OCI-LY1 (cell line): Measurements from ENCODE around the gene PPARD.

Experiments
- H2AFZ ChIP-seq: fragments of 200-600 bp; sonication (generic), shearing (Covaris generic); 2 replicates; pipeline ENCODE4 v1.6.0; 2014; ENCODE audit warnings: antibody characterized with exemption, mild to moderate bottlenecking, low read length
- H3F3A ChIP-seq: fragments of 200-600 bp; sonication (generic), shearing (Covaris generic); 2 replicates; pipeline ENCODE4 v1.6.0; 2014; ENCODE audit warnings: mild to moderate bottlenecking, antibody characterized with exemption, low read length, moderate library complexity; ENCODE audit not compliant: insufficient read depth
- H3K27ac ChIP-seq: fragments of 200-600 bp; sonication (generic); 2 replicates; pipeline ENCODE4 v1.5.1; 2014; ENCODE audit warnings: low read length, mixed run types, mild to moderate bottlenecking, low read depth; ENCODE audit not compliant: poor library complexity, severe bottlenecking
- H3K27me3 ChIP-seq: fragments of 200-600 bp; sonication (generic); 2 replicates; pipeline ENCODE4 v1.6.0; 2014; ENCODE audit warnings: antibody characterized with exemption, mild to moderate bottlenecking, low read length, moderate library complexity; ENCODE audit not compliant: insufficient read depth
- H3K36me3 ChIP-seq: fragments of 200-600 bp; sonication (generic); 2 replicates; pipeline ENCODE4 v1.6.1; 2014; ENCODE audit warnings: mild to moderate bottlenecking, antibody characterized with exemption, low read length, moderate library complexity, mixed read lengths; ENCODE audit not compliant: insufficient read depth
- H3K4me1 ChIP-seq: fragments of 200-600 bp; sonication (generic); 2 replicates; pipeline ENCODE4 v1.5.1; 2014; ENCODE audit warnings: mild to moderate bottlenecking, low read length, moderate library complexity; ENCODE audit not compliant: insufficient read depth, severe bottlenecking
- H3K4me2 ChIP-seq: fragments of 200-600 bp; sonication (generic), shearing (Covaris generic); 2 replicates; pipeline ENCODE4 v1.6.1; 2014; ENCODE audit warnings: low read length
- H3K4me3 ChIP-seq: fragments of 200-600 bp; sonication (generic); 2 replicates; pipeline ENCODE4 v1.5.1; 2014; ENCODE audit warnings: low read length, low read depth, mild to moderate bottlenecking, mixed read lengths; ENCODE audit not compliant: poor library complexity, severe bottlenecking
- H3K79me2 ChIP-seq: fragments of 200-600 bp; shearing (Covaris generic); 2 replicates; pipeline ENCODE4 v1.6.1; 2016; ENCODE audit warnings: mixed run types, low read length, mixed read lengths; ENCODE audit not compliant: insufficient read depth
- H3K9ac ChIP-seq: fragments of 200-600 bp; sonication (generic), shearing (Covaris generic); 2 replicates; pipeline ENCODE4 v1.6.1; 2014; ENCODE audit warnings: mild to moderate bottlenecking, low read length, mixed read lengths
- H3K9me2 ChIP-seq: fragments of 200-600 bp; sonication (generic), shearing (Covaris generic); 2 replicates; pipeline ENCODE4 v1.6.1; 2014; ENCODE audit warnings: low read depth, mild to moderate bottlenecking, low read length, mixed read lengths
- H3K9me3 ChIP-seq: fragments of 200-600 bp; shearing (Covaris generic); 2 replicates; pipeline ENCODE4 v1.6.1; 2014; ENCODE audit warnings: low read length, mixed read lengths
- H4K20me1 ChIP-seq: fragments of 200-600 bp; sonication (generic), shearing (Covaris generic); 2 replicates; pipeline ENCODE4 v1.6.0; 2016; ENCODE audit warnings: mild to moderate bottlenecking, low read length; ENCODE audit not compliant: insufficient read depth
- EZH2 ChIP-seq: fragments of 200-600 bp; sonication (generic), shearing (Covaris generic); IDR thresholded peaks from 2 replicates; pipeline ENCODE4 v1.8.0; 2017; ENCODE audit warnings: borderline replicate concordance, mixed run types, mild to moderate bottlenecking, antibody characterized with exemption, low read length, moderate library complexity, mixed read lengths
- TF ChIP-seq, protein P1 (sequence below): fragments of 200-600 bp; sonication (generic), shearing (Covaris generic); IDR thresholded peaks from 2 replicates; pipeline ENCODE4 v1.5.1; 2017; ENCODE audit warnings: mild to moderate bottlenecking, antibody characterized with exemption, low read length, moderate library complexity, mixed read lengths

Gene PPARD

DNA sequence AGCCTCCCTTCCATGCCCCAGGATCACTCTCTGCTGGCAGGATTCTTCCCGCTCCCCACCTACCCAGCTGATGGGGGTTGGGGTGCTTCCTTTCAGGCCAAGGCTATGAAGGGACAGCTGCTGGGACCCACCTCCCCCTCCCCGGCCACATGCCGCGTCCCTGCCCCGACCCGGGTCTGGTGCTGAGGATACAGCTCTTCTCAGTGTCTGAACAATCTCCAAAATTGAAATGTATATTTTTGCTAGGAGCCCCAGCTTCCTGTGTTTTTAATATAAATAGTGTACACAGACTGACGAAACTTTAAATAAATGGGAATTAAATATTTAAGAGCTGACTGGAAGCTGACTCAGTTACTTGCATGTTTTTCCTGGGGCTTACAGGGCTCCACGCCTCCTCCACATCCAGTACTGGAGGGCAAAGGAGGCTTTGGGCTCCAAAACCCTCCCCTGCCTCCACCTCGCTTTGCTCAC lies 85.5 kb downstream of the PPARD start:
- no peak overlapping the region for H2AFZ ChIP-seq
- no peak overlapping the region for H3K27ac ChIP-seq
- H3K9ac ChIP-seq = no peak overlapping the region
- no peaks in the 10 kb centered on the region for H3K79me2 ChIP-seq
- no peaks in the 10 kb centered on the region for H4K20me1 ChIP-seq
- H3K4me1 ChIP-seq = no peaks in the 10 kb centered on the region
- peaks cover 11% of the 10 kb centered on the region for H3K9me3 ChIP-seq
- H3F3A ChIP-seq = no peaks in the 10 kb centered on the region
- H3K4me3 ChIP-seq = no peak overlapping the region
- no peaks in the 10 kb centered on the region; the same call in none of the 2 replicates for H3K36me3 ChIP-seq
- H3K27me3 ChIP-seq = no peaks in the 10 kb centered on the region
- H3K4me2 ChIP-seq = no peak overlapping the region
- H3K9me2 ChIP-seq = no peaks in the 10 kb centered on the region
- no peak for TF ChIP-seq EZH2
- TF ChIP-seq, protein P1, sequence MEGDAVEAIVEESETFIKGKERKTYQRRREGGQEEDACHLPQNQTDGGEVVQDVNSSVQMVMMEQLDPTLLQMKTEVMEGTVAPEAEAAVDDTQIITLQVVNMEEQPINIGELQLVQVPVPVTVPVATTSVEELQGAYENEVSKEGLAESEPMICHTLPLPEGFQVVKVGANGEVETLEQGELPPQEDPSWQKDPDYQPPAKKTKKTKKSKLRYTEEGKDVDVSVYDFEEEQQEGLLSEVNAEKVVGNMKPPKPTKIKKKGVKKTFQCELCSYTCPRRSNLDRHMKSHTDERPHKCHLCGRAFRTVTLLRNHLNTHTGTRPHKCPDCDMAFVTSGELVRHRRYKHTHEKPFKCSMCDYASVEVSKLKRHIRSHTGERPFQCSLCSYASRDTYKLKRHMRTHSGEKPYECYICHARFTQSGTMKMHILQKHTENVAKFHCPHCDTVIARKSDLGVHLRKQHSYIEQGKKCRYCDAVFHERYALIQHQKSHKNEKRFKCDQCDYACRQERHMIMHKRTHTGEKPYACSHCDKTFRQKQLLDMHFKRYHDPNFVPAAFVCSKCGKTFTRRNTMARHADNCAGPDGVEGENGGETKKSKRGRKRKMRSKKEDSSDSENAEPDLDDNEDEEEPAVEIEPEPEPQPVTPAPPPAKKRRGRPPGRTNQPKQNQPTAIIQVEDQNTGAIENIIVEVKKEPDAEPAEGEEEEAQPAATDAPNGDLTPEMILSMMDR = no peak

DNA sequence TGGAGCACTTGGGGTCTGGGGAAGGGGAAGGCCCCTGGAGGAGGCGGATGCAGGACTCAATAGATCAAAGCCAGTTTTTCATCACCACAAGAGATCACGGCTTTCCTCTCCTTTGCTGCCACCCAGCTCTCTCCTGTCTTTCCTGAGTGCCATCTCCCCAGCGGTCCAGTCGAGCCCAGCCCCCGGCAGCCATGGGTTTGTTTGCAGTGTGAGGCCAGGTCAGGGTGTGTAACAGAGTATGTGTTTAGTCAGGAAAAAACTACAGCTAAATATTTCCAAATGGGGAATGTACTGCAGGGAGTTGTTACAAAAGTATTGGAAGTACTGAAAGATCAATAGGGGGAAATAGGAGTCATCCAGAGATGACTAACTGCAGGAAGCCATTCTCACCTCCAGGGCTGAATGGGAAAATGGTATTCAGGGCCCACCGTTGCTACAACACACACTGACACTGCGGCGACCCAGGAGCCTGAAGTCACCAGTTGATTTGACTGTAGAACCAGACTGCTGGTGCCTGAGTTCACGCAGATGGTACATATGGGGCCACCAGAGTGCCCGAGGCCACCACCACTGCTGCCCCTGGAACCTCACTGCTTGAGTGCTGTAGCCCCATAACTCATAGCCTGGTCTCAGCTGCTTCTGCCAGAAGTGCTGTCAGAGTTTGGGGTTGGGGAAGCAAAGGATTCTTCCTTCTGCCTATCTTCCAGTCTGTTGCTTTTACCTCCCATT lies 86.2 kb downstream of the PPARD start:
- no peak overlapping the region for H3K4me3 ChIP-seq
- no peak overlapping the region for H3K4me2 ChIP-seq
- no peaks in the 10 kb centered on the region for H3K4me1 ChIP-seq
- no peaks in the 10 kb centered on the region for H3K27me3 ChIP-seq
- H4K20me1 ChIP-seq = no peaks in the 10 kb centered on the region
- peaks cover 11% of the 10 kb centered on the region for H3K9me3 ChIP-seq
- no peak overlapping the region for H3K27ac ChIP-seq
- H2AFZ ChIP-seq = no peak overlapping the region
- H3K36me3 ChIP-seq = no peaks in the 10 kb centered on the region; the same call in none of the 2 replicates
- no peaks in the 10 kb centered on the region for H3K79me2 ChIP-seq
- no peaks in the 10 kb centered on the region for H3F3A ChIP-seq
- no peaks in the 10 kb centered on the region for H3K9me2 ChIP-seq
- H3K9ac ChIP-seq = no peak overlapping the region
- TF ChIP-seq EZH2 = no peak
- TF ChIP-seq, protein P1 = no peak

DNA sequence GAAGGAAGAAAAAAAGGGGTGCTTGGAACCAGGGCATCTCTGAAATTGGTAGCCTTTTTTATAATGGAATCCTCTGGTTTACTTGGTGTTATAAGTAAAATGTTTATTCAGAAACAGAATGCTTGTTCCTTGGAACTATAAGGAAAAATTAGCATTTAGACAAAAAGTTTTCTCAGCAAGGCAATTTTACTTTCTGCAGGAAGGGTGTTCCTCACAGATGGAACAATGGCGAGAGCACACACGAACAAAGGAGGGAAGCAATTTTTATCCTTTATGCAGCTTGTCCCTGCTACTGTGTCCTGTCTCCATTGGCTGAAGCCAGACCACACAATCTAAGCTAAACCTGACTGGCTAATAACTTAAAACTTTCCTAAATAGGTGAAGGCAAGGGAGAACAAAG lies 87.1 kb downstream of the PPARD start:
- Histone ChIP-seq H3K27me3 (no peaks in the 10 kb centered on the region), H3K27ac (no peak overlapping the region), H3K9ac (no peak overlapping the region), H3K9me3 (peaks cover 11% of the 10 kb centered on the region), H3K36me3 (no peaks in the 10 kb centered on the region; the same call in none of the 2 replicates), H3K4me2 (no peak overlapping the region), H3F3A (no peaks in the 10 kb centered on the region), H3K4me1 (no peaks in the 10 kb centered on the region), H3K79me2 (no peaks in the 10 kb centered on the region), H4K20me1 (no peaks in the 10 kb centered on the region), H3K4me3 (no peak overlapping the region), H3K9me2 (no peaks in the 10 kb centered on the region), H2AFZ (no peak overlapping the region)
- TF ChIP-seq, protein P1 = no peak
- no peak for TF ChIP-seq EZH2
